GM18909 (cell line): Measurements from ENCODE around the gene SHROOM4.

Experiments used
- ATAC-seq: cut with Tn5 transposase; IDR thresholded peaks from one replicate; pipeline ENCODE4 v1.9.1; 2021; ENCODE audit warnings: mild to moderate bottlenecking; ENCODE audit not compliant: unreplicated experiment, poor library complexity

SHROOM4 gene

DNA sequence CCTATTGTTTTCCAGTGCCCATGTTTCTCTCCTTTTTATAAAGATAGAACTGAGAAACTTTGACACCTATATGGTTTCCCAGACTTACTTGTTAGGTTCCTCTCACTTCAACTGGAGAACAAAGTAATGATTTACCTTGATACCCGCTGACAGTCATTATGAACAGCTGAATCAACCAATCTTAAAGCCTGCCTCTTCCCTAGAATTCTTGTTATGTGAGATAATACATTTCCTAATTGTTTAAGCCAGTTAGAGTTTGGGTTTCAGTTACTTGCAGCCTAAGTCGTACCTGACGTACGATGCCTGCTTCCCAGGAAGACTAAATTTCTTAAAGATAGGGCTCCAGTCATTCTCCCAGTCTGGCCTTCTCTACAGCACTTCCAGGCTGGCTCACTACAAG is 97.3 kb downstream of the SHROOM4 start:
- ATAC-seq, result no peak

DNA sequence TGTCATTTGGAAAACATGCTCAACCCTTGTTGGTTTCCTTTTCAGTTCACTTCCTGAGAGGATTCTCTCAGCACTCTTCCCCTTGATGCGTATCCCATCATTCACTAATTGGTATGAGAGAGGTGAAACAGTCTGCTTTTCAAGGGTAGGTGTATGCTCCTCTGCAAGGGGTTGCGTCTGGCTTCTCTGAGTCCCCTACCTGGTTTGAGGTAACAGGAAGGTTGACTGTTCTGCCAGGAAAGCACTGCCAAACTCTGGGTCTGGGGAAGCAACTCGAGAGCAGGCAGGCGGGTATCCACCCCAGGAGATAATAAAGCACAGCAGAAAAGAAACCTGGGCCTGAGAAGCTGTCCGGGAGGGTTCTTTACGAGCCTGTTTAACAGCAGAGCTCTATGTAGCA is 101.2 kb downstream of the SHROOM4 start:
- ATAC-seq, result no peak

DNA sequence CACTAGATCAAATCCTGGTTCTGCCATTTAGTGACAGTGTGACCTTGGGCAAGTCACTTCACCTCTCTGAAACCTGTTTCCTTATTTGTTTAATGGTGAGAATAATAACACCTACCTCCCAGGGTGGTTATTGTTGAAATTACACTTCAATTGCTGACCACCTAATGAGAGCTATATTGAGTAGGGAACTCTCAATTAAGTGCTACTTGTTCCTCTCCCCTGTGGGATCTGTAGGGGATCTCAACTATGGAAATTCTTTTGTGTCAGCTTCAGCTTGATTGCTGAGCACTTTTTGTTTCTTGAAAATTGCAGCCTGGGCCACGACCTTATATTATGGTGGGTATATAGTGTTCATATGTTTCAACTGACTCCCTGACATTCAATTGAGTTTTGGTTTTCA is 102.1 kb downstream of the SHROOM4 start:
- ATAC-seq, result no peak

DNA sequence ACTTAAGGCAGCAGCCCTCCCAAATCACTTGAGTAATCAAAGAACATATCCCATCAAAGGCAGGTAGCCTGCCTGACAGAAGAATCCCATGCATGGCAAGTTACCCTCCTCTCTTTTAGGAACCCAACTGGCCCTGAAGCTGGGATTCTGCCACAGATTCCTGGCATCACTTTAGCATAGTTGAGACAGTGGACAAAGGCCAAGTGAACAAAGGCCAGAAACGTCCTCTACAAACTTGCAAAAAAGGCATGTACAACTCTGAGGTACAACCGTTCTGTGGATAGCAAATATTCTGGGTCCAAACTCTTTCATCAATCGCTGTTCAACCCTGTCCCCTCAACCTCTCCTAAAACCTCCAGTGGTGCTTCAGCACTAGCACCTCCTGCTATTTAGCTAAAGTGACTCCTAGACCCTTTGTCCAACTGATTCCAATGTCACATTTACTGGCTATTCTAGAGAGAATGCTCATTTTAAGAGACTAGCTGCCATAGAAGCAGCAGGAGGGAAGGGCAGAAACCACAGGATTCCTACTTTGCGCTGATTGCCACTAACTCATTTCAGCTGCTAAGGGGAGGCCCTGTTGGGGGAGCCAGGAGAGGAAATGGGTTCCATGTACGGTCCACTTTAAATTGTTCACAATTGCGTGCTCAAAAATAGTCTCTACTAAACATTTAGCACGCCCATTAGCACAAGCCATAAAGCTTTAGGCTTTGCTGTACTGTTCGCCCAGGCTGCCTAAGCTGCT is 105.9 kb downstream of the SHROOM4 start:
- ATAC-seq, result no peak

DNA sequence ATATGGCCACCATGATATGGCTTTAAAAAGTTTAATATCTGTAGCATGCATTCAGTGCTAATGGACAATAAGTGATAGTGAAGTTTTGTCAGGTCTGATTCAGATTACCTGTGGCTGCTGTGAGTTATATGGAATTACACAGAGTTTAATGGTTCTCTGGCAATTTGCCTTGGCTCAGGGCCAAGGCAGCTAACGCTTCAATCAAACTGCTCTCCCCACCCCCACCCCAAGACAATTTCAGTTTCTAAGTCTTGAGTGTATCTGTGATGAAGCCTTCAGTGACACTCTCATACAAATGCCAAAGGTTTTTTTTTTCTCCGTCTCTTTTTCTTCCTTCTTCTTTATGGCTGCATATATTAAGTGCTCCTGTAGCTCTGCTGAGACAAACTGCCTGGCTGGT is 106.6 kb downstream of the SHROOM4 start:
- ATAC-seq, result no peak

DNA sequence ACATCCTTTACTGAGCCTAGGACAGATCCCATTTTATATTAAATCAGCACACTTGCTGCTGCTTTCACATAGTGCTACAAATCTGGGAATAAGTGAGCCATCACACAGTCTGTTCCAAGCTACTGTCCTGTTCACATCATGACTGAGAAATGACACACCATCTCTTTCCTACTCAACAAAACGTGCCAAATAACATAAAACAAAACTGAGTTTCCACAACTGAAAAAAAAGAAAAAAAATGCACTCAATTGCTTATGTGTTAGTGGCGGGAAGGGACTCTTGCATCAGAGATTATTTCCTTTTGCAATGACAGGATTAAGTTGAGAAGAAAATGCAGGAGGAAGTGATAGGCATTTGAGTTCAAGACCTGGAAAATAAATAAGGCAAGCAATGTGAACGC is 109.0 kb downstream of the SHROOM4 start:
- ATAC-seq, result no peak

DNA sequence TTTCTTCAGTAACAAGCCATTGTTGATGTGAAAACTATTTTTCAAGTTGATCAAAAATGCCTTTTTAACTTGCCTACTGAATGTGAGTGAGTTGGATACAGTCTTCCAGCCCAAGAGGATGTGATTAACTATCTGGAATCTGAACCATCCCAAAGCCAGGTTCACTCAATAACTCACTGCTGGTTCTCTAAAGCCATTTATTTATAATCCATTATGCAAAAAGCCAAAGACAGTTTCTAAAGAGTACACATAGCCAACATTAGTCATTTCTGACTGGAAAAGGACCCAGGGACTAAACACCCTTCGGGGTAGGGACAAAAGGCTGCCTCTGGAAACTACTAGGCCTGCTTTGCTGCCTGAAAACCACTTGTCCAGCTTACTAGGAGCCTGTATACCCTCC is 109.6 kb downstream of the SHROOM4 start:
- ATAC-seq, result no peak

DNA sequence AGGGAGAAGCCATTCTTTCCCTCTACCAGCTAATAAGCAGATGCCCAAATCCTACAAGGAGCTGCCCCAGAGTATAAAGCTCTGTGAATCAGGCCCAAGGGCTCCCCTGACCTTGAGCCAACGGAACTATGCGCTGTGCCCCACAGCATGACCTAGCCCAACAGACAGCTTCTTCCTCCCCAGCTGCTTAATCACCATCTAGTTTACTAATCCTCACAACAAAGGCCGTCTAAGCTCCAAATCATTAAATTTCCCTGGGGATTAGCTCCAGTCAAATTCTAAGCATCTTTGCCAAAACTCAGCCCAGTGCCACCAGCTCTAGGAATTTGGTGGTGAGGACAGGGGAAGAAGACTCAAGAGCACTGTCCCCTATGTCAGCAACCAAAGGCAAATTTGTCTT is 113.1 kb downstream of the SHROOM4 start:
- ATAC-seq, result no peak

- no peak for ATAC-seq
Observed at GRCh38 chrX:50698944-50699343, 115.0 kb downstream of the SHROOM4 start.

DNA sequence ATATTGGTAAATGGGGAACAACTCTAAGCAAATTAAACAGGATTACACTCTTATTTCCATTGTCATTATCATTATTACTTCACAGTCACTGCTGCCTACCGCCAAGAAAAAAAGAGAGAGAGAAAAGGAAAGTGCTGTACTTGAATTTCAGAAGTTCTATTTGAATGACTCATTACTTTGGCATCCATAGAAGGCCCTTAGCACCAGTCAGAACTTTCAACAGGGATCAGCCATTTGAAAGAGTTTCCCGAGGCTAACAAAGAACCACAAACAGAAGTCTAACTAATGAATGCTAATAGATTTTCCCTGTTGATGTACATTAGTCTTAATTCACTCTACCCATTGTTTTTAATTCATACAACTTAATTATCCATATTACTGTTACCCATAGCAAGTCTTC is 116.3 kb downstream of the SHROOM4 start:
- ATAC-seq, result no peak

GRCh38 chrX:50691820-50692219 is 122.2 kb downstream of the SHROOM4 start:
- ATAC-seq, result peak; percentile 97

- ATAC-seq, result no peak
Observed at GRCh38 chrX:50684871-50685270, 129.1 kb downstream of the SHROOM4 start.

DNA sequence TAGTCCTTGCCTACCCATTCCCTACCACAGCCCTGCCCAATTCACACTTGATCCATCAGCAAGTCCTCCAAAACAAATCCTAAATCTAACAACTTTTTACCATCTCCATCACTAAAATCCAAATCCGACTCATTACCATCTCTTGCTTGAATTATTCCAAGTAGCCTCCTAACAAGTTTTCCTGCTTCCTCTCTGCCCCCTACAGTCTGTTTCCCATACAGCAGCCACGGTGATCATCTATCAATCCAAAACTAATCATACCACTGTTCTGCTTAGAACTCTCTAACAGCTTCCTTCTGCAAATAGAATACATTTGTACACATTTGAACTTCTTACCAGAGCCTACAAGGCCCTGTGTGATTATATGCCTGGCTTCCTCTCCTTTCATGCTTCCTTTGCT is 133.0 kb downstream of the SHROOM4 start:
- ATAC-seq, result no peak

- ATAC-seq, result no peak
Observed at GRCh38 chrX:50677789-50678188, 136.2 kb downstream of the SHROOM4 start.

DNA sequence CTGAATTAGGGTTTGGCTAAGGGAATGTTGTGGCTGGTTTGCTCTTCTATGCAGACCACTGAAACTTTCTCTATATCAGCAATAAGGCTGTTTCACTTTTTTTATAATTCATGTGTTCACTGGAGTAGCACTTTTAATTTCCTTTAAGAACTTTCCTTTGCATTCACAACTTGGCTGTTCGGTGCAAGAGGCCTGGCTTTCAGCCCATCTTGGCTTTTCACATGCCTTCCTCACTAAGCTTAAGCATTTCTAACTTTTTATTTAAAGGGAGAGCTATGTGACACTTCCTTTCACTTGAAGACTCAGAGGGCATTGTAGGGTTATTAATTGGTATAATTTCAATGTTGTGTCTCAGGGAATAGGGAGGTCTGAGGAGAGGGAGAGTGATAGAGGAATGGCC is 142.3 kb downstream of the SHROOM4 start:
- no peak for ATAC-seq

- no peak for ATAC-seq
Observed at GRCh38 chrX:50668860-50669259, 145.1 kb downstream of the SHROOM4 start.

GRCh38 chrX:50648156-50648555 is 165.8 kb downstream of the SHROOM4 start:
- no peak for ATAC-seq

DNA sequence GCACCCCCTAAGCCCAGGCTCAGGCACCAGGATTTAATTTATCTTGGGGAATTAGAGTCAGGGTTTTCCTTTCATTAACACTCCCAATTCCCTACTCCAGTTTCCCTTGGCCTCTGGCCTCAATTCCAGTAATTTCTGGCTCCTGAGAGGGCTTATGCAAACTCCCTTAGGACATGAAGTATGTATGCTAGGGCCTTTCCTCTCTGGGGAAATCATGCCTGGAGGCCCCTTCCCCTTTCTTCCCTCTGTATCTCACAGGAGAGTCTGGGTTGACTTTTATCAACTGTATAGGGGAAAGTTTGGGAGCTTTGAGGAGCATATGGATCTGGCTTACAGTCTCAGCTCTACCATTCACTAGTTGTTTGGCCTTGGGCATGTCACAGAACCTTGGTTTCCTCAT is 169.5 kb downstream of the SHROOM4 start:
- no peak for ATAC-seq

- no peak for ATAC-seq
Observed at GRCh38 chrX:50643525-50644137, 170.4 kb downstream of the SHROOM4 start.

DNA sequence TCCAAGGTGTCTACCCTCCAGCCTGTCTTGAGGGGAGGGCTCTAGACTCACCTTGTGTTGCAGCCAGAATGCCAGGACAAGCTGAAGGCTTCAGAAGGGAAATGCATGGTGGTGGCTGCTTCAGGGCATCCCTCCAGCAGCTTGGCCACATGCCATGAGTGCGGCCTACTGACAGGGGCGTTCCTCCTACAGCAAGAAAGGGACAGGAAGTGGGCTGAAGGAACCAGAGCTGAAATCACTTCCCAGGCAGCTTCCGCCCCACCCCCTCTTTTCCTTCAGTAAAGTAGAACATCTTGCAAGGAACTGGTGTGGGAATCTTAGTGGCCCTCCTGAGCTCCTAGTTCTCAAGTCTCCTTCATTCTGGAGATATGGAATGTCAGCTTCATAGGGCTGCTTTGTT is 175.9 kb downstream of the SHROOM4 start:
- no peak for ATAC-seq

DNA sequence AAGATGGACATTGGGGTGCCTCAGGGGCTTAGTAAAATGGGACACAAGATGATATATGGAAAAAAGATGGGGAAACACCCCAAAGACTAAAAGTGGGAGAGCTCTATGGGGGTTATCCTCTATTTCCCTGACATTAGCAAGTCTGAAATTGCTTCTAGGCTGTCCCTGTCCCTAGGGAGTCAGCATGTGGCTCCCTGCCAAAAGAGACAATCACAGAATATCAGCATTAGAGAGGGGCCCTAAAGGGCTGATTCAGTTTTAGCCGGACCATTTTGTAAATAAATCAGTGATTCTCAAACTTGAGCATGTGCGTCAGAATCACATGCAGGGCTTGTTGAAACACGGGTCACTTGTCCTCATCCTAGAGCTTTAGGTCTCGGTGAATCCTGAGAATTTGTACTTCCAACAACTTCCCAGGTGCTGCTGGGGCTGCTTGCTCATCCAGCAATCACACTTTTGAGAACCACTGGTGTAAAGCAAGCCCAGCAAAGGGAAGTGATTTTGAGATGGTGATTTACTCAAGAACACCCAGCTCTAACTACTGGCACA is 178.1 kb downstream of the SHROOM4 start:
- ATAC-seq, result no peak

- no peak for ATAC-seq
Observed at GRCh38 chrX:50635162-50635561, 178.8 kb downstream of the SHROOM4 start.
